ENCODE data around the gene NDUFA8. TPM values are rescaled to one million over a fixed set of nuclear protein-coding genes. Genes with fewer than 3 reads are reported as not detected.
A peak's percentile ranks its signal among the peaks of the same experiment; 100 is the strongest.

The NDUFA8 gene
- total RNA-seq, 3 donors from 2014 or later (not counting 1 experiment from before 2014, with no cell fraction given): 6.6 to 15.9 (median 10.8) TPM

- WGBS (ENCODE audit: insufficient coverage): 80% methylated on average over 21 of the region's 21 CpGs
- Histone ChIP-seq H3K9me3 (ENCODE audit: control insufficient read depth, insufficient read depth, low read length) (no peaks in the 10 kb centered on the region), H3K27ac (ENCODE audit: low read length) (no peak overlapping the region), H3K36me3 (ENCODE audit: control insufficient read depth, insufficient read depth, low read length) (no peaks in the 10 kb centered on the region), H3K4me1 (ENCODE audit: control insufficient read depth, insufficient read depth, low read length) (peaks cover 35% of the 10 kb centered on the region), H3K4me3 (ENCODE audit: low read length) (no peak overlapping the region), H3K27me3 (ENCODE audit: control insufficient read depth, insufficient read depth, low read length) (peaks cover 7% of the 10 kb centered on the region)
- Mint-ChIP-seq H3K36me3 (no peaks in the 10 kb centered on the region), H3K4me1 (peaks cover 14 to 30% of the 10 kb centered on the region in 2 donors), H3K9me3 (no peaks in the 10 kb centered on the region), H3K4me3 (peak overlapping the region; percentile 83), H3K27ac (peak overlapping the region; percentile 32 to 62), H3K27me3 (ENCODE audit: low read depth in 2 of 2) (peaks cover 13 to 25% of the 10 kb centered on the region in 2 donors)
- no peak for DNase-seq
- intact Hi-C loops (cut with micrococcal nuclease): loop anchor here (1.0 to 10.0 kb wide), 3 partner anchors 139 to 685 kb away; partner anchors contain the start of genes MRRF and RBM18
- TF ChIP-seq, protein P1, sequence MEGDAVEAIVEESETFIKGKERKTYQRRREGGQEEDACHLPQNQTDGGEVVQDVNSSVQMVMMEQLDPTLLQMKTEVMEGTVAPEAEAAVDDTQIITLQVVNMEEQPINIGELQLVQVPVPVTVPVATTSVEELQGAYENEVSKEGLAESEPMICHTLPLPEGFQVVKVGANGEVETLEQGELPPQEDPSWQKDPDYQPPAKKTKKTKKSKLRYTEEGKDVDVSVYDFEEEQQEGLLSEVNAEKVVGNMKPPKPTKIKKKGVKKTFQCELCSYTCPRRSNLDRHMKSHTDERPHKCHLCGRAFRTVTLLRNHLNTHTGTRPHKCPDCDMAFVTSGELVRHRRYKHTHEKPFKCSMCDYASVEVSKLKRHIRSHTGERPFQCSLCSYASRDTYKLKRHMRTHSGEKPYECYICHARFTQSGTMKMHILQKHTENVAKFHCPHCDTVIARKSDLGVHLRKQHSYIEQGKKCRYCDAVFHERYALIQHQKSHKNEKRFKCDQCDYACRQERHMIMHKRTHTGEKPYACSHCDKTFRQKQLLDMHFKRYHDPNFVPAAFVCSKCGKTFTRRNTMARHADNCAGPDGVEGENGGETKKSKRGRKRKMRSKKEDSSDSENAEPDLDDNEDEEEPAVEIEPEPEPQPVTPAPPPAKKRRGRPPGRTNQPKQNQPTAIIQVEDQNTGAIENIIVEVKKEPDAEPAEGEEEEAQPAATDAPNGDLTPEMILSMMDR (IDR thresholded peaks at IDR 0.05): no peak
- ATAC-seq: no peak
These were observed 33.9 kb downstream of the NDUFA8 start for GRCh38 chr9:122125509-122126330.

GRCh38 chr9:122125158-122125508 is 34.4 kb downstream of the NDUFA8 start:
- no peaks in the 10 kb centered on the region for H3K36me3 ChIP-seq (ENCODE audit: control insufficient read depth, insufficient read depth, low read length)
- peaks cover 7% of the 10 kb centered on the region for H3K27me3 ChIP-seq (ENCODE audit: control insufficient read depth, insufficient read depth, low read length)
- no peak overlapping the region for H3K27ac ChIP-seq (ENCODE audit: low read length)
- DNase-seq: peak; percentile 78 to 88
- TF ChIP-seq, protein P1 (IDR thresholded peaks at IDR 0.05): peak; percentile 82
- intact Hi-C loops (cut with micrococcal nuclease): loop anchor here (1.0 to 10.0 kb wide), 3 partner anchors 140 to 685 kb away; partner anchors contain the start of genes MRRF and RBM18
- peaks cover 35% of the 10 kb centered on the region for H3K4me1 ChIP-seq (ENCODE audit: control insufficient read depth, insufficient read depth, low read length)
- H3K4me3 ChIP-seq (ENCODE audit: low read length): no peak overlapping the region
- peaks cover 13 to 25% of the 10 kb centered on the region in 2 donors for H3K27me3 Mint-ChIP-seq (ENCODE audit: low read depth in 2 of 2)
- H3K27ac Mint-ChIP-seq: peak overlapping the region in 1 of 2 donors; percentile 62
- peak overlapping the region; percentile 80 for H3K4me3 Mint-ChIP-seq
- peak; percentile 72 to 80 (median 80) for ATAC-seq
- H3K9me3 ChIP-seq (ENCODE audit: control insufficient read depth, insufficient read depth, low read length): no peaks in the 10 kb centered on the region
- WGBS (ENCODE audit: insufficient coverage): 2% methylated on average over 8 of the region's 8 CpGs
- H3K9me3 Mint-ChIP-seq: no peaks in the 10 kb centered on the region
- no peaks in the 10 kb centered on the region for H3K36me3 Mint-ChIP-seq
- H3K4me1 Mint-ChIP-seq: peaks cover 14 to 30% of the 10 kb centered on the region in 2 donors

DNA sequence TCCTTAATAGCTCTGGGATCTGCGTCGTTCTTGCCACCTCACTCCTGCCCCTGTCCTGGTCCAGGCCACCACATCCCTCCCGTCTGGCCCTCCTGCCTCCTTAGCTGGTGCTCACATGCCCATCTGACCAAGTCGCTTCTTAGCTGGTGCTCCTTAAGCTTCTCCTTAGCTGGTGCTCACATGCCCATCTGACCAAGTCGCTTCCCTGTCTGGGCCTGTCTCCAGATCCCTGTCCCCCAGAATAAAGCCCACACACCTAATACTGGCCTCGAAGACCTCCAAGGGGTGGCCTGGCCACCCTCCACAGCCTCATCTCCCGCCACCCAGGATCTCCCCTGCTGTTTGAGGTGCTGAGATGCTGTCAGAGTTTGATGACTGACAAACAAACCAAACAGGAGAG is 35.1 kb downstream of the NDUFA8 start:
- H3K27ac Mint-ChIP-seq: no peak overlapping the region
- 87% methylated on average over 5 of the region's 7 CpGs for WGBS (ENCODE audit: insufficient coverage)
- H3K27me3 Mint-ChIP-seq (ENCODE audit: low read depth in 2 of 2): peaks cover 13 to 25% of the 10 kb centered on the region in 2 donors
- peaks cover 14 to 30% of the 10 kb centered on the region in 2 donors for H3K4me1 Mint-ChIP-seq
- H3K4me3 ChIP-seq (ENCODE audit: low read length): no peak overlapping the region
- no peaks in the 10 kb centered on the region for H3K9me3 ChIP-seq (ENCODE audit: control insufficient read depth, insufficient read depth, low read length)
- intact Hi-C loops (cut with micrococcal nuclease): loop anchor here (10.0 kb wide), 1 partner anchor 140 kb away; the partner anchor contains the start of genes MRRF and RBM18
- H3K36me3 Mint-ChIP-seq: no peaks in the 10 kb centered on the region
- no peaks in the 10 kb centered on the region for H3K9me3 Mint-ChIP-seq
- H3K27me3 ChIP-seq (ENCODE audit: control insufficient read depth, insufficient read depth, low read length): peaks cover 7% of the 10 kb centered on the region
- H3K27ac ChIP-seq (ENCODE audit: low read length): no peak overlapping the region
- H3K4me3 Mint-ChIP-seq: no peak overlapping the region
- H3K4me1 ChIP-seq (ENCODE audit: control insufficient read depth, insufficient read depth, low read length): peaks cover 35% of the 10 kb centered on the region
- no peaks in the 10 kb centered on the region for H3K36me3 ChIP-seq (ENCODE audit: control insufficient read depth, insufficient read depth, low read length)
- DNase-seq: no peak
- TF ChIP-seq, protein P1 (IDR thresholded peaks at IDR 0.05): no peak
- no peak for ATAC-seq

All from natural killer cell (primary cell).